Stimulated activated naive CD8-positive, alpha-beta T cell treated with anti-CD3 and anti-CD28 coated beads, Interleukin-15, Interleukin-2, amounts not matched to agents 100 ng/mL and 50 ng/mL, for 24 hours (primary cell): Measurements from ENCODE around the gene C14orf93.
A peak's percentile ranks its signal among the peaks of the same experiment; 100 is the strongest.

ENCODE experiments used
- H3K27ac Mint-ChIP-seq: one replicate; pipeline ENCODE4 v1.8.0; 2021; ENCODE audit warnings: mild to moderate bottlenecking, mixed read lengths
- H3K27me3 Mint-ChIP-seq: one replicate; pipeline ENCODE4 v1.8.0; 2021; ENCODE audit warnings: mixed read lengths
- H3K36me3 Mint-ChIP-seq: one replicate; pipeline ENCODE4 v1.8.0; 2021; ENCODE audit warnings: low read depth, mixed read lengths
- H3K4me1 Mint-ChIP-seq: one replicate; pipeline ENCODE4 v1.8.0; 2021; ENCODE audit warnings: low read depth, mixed read lengths
- H3K4me3 Mint-ChIP-seq: one replicate; pipeline ENCODE4 v1.8.0; 2021; ENCODE audit warnings: mild to moderate bottlenecking, mixed read lengths
- H3K9me3 Mint-ChIP-seq: one replicate; pipeline ENCODE4 v1.8.0; 2021; ENCODE audit warnings: mixed read lengths

C14orf93 gene, protein sequence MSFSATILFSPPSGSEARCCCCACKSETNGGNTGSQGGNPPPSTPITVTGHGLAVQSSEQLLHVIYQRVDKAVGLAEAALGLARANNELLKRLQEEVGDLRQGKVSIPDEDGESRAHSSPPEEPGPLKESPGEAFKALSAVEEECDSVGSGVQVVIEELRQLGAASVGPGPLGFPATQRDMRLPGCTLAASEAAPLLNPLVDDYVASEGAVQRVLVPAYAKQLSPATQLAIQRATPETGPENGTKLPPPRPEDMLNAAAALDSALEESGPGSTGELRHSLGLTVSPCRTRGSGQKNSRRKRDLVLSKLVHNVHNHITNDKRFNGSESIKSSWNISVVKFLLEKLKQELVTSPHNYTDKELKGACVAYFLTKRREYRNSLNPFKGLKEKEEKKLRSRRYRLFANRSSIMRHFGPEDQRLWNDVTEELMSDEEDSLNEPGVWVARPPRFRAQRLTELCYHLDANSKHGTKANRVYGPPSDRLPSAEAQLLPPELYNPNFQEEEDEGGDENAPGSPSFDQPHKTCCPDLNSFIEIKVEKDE

DNA sequence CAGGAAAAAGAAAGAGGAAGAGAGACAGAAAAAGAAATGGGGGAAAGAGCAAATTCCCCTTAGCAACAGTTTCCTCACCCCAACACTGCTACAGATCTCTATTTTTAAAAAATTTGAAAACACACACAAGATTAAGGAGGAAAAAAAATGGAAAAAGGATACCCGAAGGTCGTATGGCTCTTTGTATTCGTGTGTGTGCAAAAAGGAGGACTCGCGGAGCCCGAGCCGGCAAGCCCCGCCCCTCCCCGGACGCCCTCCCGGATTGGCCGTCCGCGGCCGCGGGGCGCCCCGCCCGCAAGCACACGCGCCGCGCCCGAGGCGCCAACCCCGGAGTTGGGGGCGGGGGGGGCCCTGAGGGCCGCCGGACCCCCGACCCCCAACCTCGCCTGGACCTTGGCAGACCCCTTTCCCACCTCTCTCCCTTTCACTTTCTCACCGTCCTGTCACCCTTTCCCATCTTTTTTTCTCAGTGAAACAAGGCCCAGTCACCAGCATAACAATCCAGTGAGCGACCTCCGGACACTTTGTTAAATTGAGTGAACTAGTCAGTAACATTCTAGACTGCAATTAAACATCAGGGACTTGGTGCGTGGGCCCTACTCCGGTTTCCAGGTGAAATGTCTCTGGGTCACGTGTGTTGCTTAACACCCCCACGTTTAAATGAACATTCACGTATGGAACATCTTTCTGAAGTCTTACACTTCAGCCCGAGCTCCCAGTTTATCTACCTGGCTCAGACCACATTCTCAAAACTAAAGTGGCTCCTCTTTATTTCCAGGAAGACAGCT, at the start of gene C14orf93:
TSS of gene C14orf93 (minus strand) at position 205 of the 788 bp plus-strand sequence. CDS start 11,120 bp downstream, outside the sequence.
- H3K4me3 Mint-ChIP-seq, result peak within 1 kb of the TSS; percentile 93
- H3K9me3 Mint-ChIP-seq, result no peaks in the 10 kb centered on the region
- peak within 1 kb of the TSS; percentile 95 for H3K27ac Mint-ChIP-seq
- no peaks in the 10 kb centered on the region for H3K27me3 Mint-ChIP-seq
- peaks cover 51% of the 10 kb centered on the region for H3K4me1 Mint-ChIP-seq
- H3K36me3 Mint-ChIP-seq, result no peaks in the 10 kb centered on the region

DNA sequence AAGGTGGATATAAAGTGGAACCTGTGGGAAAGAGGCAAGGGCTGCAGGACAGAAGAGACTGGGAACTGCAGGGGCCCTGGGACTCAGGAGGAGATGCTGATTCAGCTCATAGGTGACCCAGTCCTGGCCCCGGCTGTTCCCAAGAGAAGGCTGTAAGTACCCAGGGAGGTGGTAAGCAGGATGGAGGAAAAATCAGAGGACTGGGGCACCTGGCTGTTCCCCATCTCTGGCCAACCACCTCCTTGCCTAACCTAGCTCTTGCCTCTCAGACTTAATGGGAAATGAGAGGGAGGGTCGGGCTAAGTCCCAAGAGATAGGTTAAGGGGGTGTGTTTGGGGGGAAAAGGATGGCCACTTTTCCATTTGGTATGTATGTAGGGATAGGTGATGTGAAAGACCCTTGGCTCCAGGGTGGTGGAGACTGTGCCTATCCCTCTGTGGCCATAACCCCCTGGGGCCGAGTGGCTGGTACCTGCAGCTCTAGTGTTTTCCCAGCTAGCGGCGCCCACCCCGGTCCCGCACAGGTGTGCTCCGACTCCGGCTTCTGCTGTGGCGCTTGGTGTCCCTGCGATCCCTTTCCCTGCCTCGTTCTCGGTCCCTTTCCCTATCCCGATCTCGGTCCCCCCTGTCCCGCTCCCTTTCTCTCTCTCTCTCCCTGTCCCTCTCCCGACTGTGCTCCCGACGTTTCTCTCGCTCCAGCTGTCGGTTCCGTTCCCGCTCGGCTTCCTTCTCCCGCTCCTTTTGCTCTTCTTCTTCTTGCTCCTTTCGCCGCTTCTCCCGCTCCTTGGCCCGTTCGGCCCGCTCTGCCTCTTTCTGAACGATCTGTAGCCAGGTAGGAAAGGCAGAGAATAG, 48.9 kb upstream of the C14orf93 start:
- H3K27ac Mint-ChIP-seq, result no peak overlapping the region
- peaks cover 5% of the 10 kb centered on the region for H3K27me3 Mint-ChIP-seq
- peaks cover 44% of the 10 kb centered on the region for H3K36me3 Mint-ChIP-seq
- H3K4me3 Mint-ChIP-seq, result no peak overlapping the region
- H3K4me1 Mint-ChIP-seq, result peaks cover 19% of the 10 kb centered on the region
- no peaks in the 10 kb centered on the region for H3K9me3 Mint-ChIP-seq

DNA sequence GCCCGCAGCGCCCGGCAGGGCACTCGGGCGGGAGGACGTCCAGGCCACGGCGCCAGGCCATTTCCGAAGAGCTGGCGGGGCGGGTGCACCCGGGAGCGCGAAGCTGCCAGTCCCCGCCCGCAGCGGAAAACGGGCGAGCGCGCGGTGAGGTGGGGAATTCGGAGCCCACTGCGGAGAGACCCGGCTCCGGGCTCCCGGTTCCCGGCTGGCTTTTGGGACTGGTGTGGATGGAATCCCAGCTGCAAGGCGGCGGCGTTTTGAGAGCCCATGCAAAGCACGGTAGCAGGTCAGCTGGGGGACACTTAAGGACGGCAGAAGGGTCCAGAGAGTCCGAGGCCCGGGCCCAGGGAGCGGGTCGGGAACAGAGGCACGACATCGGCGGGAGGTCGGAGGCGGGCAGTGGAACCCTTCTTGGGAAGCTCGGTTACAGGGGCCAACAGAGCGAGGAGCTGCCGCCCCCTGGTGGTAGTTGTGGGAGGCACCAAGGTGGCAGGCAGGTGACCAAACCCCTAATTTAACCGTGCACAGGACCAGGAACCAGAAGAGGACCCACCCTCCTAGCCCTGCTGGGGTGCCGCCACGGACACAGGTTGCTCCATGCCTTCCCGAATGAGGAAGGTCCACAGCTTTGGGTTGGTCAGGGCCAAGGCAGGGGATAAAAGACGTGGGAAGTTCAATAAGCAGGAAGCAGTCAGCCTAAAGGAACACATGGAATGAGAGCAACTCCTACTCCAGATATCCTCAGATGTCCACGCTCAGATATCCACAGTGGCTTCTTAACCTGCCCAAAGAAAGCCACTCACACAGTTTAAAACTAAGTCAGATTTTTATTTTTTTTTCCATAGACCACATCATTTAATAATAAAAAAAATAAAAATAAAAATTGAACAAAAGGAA, 48.1 kb upstream of the C14orf93 start:
- peaks cover 35% of the 10 kb centered on the region for H3K36me3 Mint-ChIP-seq
- H3K4me1 Mint-ChIP-seq, result peaks cover 19% of the 10 kb centered on the region
- peak overlapping the region; percentile 77 for H3K4me3 Mint-ChIP-seq
- H3K27me3 Mint-ChIP-seq, result peaks cover 5% of the 10 kb centered on the region
- H3K9me3 Mint-ChIP-seq, result no peaks in the 10 kb centered on the region
- no peak overlapping the region for H3K27ac Mint-ChIP-seq

DNA sequence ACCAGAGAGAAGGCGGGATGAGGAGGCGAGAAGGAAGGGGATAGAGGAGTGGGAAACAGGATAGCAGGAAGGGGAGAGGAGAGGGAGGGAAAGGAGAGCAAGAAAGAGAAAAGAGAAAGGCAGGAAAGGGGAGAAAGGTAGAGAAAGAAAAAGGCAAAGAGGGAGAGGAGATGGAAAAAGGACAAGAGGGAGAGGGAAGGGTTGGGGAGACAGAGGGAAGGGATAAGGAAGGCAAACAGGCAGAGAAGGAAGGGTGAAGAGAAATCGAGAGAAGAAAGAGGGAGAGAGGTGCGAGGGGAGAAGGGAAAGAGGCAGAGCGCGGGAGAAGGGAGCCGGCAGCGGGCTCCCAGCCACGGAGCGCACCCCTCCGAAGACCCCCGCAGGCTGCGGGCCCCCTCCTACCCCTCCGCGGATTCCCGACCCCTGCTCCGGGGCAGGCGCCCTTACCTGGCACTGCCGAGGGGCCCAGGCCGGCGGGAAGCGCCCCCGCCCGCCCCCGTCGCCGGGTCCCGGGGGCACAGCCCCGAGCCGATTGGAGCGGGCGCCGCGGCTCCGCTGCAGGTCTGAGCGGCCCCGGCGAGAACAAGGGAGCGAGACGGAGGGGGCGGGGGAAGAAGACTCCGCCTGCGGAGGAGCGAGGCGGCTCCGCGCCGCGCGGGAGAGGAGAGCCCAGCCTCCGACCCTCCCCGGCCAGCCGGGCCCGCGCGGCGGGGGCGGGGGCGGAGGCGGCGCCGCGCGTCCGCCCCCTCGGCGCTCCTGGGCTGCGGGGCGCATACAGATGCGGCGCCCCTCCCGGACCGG, 47.2 kb upstream of the C14orf93 start, which contains the start of gene CDH24:
TSS of gene CDH24 (minus strand) at position 565 of the 801 bp plus-strand sequence. CDS start 1,787 bp downstream, outside the sequence.
- Mint-ChIP-seq H3K36me3 (peaks cover 27% of the 10 kb centered on the region), H3K4me3 (peak within 1 kb of the TSS; percentile 77), H3K9me3 (no peaks in the 10 kb centered on the region), H3K4me1 (peaks cover 19% of the 10 kb centered on the region), H3K27ac (no peak within 1 kb of the TSS), H3K27me3 (peaks cover 5% of the 10 kb centered on the region)

DNA sequence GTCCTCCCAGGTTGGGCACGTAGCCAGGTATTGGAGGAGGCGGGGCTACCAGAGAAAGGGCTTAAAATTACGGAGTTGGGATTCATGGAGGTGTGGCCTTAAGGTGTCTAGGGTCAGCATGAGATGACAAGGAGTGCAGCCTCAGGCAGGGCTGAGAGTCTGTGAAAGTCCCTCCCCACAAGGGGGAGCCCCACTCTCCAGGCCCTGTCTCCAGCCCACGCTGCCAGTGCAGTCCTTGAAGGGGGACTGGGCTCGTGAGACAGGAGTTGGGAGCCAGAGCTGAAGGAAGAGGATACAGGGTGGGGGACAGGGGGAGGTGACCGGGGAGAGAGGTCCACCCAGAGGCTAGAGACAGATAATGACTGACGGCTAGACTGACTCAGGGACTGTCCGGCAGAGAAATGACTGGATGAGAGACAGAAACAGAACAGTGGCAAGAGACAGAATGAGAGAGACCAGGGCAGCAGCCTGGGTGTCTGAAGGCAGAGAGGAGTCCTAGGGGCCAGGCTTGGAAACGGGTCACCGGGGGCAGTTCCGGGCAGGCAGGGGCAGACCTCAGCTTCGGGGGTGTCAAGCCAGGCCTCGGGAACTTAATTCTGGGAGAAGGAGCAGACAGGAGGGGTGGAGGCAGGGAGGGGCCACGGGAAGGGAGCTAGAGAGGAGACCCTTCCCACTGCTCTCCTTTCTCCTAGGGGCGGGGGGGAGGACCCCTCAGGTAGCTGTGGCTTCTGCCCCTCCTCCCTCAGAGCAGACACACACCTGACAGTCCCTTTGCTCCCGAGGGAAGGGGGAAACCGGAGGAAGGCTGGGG, 46.4 kb upstream of the C14orf93 start:
- Mint-ChIP-seq H3K9me3 (no peaks in the 10 kb centered on the region), H3K27ac (no peak overlapping the region), H3K4me3 (peak overlapping the region; percentile 69), H3K27me3 (peaks cover 5% of the 10 kb centered on the region), H3K36me3 (peaks cover 23% of the 10 kb centered on the region), H3K4me1 (peaks cover 19% of the 10 kb centered on the region)

GRCh38 chr14:23055621-23056144, 45.7 kb upstream of the C14orf93 start:
- H3K27ac Mint-ChIP-seq, result no peak overlapping the region
- H3K4me1 Mint-ChIP-seq, result peaks cover 19% of the 10 kb centered on the region
- H3K9me3 Mint-ChIP-seq, result no peaks in the 10 kb centered on the region
- H3K27me3 Mint-ChIP-seq, result peaks cover 5% of the 10 kb centered on the region
- H3K4me3 Mint-ChIP-seq, result peak overlapping the region; percentile 69
- H3K36me3 Mint-ChIP-seq, result peaks cover 17% of the 10 kb centered on the region

- Mint-ChIP-seq H3K27me3 (peaks cover 5% of the 10 kb centered on the region), H3K4me3 (no peak overlapping the region), H3K36me3 (peaks cover 13% of the 10 kb centered on the region), H3K4me1 (peaks cover 19% of the 10 kb centered on the region), H3K27ac (no peak overlapping the region), H3K9me3 (no peaks in the 10 kb centered on the region)
Observed at GRCh38 chr14:23055147-23055550, 45.2 kb upstream of the C14orf93 start.

DNA sequence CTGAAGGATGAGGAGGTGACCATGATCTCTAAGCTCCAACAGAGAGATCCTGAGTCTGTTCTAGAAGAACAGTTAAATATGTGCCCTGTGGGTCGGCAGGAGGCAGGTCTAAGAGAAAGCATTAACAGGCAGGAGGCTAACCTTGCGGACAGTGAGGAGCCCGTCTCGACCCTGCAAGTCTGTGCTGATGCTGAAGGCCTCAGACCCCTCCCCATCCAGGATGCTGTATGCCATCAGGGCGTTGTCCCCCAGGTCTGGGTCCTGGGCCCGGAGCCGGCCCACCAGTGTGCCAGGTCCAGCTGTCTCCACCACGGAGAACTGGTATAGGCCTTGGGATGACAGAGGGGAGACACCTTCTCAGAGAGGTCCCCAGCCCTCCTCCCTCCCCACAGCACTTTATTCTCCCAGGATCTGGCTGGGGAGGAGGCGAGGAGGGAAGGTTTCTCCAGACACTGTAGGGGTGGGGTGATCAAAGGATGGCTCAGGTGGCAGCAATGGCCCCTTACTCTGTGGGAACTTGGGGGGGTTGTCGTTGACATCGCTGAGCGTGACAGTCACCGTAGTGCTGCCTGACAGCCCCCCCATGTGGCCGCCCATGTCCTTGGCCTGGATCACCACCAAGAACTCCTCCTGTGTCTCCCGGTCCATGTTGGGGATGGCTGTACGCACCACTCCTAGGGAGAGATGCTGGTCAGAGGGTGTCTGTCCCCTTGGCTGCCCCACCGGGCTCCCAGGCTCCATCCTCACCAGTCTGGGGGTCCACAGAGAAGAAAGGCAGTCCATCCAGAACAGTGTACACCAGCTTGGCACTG, 44.3 kb upstream of the C14orf93 start:
- Mint-ChIP-seq H3K27me3 (peaks cover 5% of the 10 kb centered on the region), H3K27ac (no peak overlapping the region), H3K4me3 (no peak overlapping the region)

DNA sequence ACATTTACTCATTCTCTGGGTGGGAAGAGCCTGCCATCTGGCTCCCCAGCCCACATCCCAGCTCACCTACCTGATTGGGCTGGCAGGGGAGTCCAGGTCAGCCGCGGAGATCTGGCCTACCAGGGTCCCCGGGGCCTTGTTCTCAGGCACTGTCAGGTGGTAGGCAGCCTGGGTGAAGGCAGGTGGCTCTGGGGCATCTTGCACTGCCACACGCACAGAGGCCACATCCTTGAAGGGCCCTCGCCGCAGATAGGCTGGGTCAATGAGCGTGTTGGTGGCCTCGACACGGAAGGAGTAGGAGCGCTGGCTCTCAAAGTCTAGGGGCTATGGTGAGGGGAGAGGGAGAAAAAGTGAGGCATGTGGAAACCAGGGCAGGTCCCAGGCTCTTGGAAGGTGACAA, 43.5 kb upstream of the C14orf93 start:
- H3K4me3 Mint-ChIP-seq, result no peak overlapping the region
- H3K27ac Mint-ChIP-seq, result no peak overlapping the region
- peaks cover 19% of the 10 kb centered on the region for H3K4me1 Mint-ChIP-seq
- peaks cover 4% of the 10 kb centered on the region for H3K36me3 Mint-ChIP-seq
- no peaks in the 10 kb centered on the region for H3K9me3 Mint-ChIP-seq
- H3K27me3 Mint-ChIP-seq, result peaks cover 5% of the 10 kb centered on the region

More for the DNA sequence above, 44.3 kb upstream of the C14orf93 start:
- Mint-ChIP-seq H3K9me3 (no peaks in the 10 kb centered on the region), H3K36me3 (peaks cover 7% of the 10 kb centered on the region), H3K4me1 (peaks cover 19% of the 10 kb centered on the region)

- Mint-ChIP-seq H3K4me3 (no peak overlapping the region), H3K36me3 (no peaks in the 10 kb centered on the region), H3K9me3 (no peaks in the 10 kb centered on the region), H3K27ac (no peak overlapping the region), H3K4me1 (peaks cover 13% of the 10 kb centered on the region), H3K27me3 (peaks cover 5% of the 10 kb centered on the region)
Observed at GRCh38 chr14:23052671-23053070, 42.7 kb upstream of the C14orf93 start.

DNA sequence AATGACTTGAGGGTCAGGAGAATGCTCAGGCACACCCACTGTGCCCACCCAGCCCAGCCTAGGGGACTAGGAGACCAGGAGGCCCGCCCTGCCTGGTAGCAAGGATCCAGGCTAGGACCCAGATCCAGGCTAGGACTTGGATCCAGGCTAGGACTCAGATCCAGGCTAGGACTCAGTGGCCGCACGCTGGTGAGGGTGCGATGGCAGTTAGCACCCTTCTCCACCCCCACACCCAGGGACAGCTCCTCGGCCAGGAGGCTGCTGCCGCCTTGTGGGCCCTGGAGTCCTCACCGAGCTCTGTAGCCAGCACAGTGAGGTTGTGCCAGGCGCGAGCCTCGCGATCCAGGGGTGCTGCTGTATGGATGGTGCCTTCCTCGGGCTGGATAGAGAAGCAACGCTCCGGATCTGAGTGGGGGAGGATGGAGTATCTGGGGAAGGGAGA, 42.3 kb upstream of the C14orf93 start:
- Mint-ChIP-seq H3K4me3 (no peak overlapping the region), H3K36me3 (no peaks in the 10 kb centered on the region), H3K9me3 (no peaks in the 10 kb centered on the region), H3K27me3 (peaks cover 5% of the 10 kb centered on the region), H3K27ac (no peak overlapping the region), H3K4me1 (peaks cover 13% of the 10 kb centered on the region)
